ENCODE results near the gene SMYD4. TPM values are rescaled to one million over a fixed set of nuclear protein-coding genes. Genes with fewer than 3 reads are reported as not detected.

The SMYD4 gene
- total and polyA plus RNA-seq, 10 of the 15 experiments (the other 5 are each of a cell fraction or from before 2014, with no cell fraction given), result 2.1 to 18.8 (median 13.7) TPM

GRCh38 chr17:1867307-1867706 is 37.6 kb upstream of the SMYD4 start (continued):
- TF ChIP-seq ZBTB4 (CRISPR knock-in tag; IDR thresholded peaks at IDR 0.05) (no peak), IRF5 (IDR thresholded peaks at IDR 0.05; ENCODE audit: borderline replicate concordance) (no peak), JUNB (IDR thresholded peaks at IDR 0.05) (no peak), MTA3 (IDR thresholded peaks at IDR 0.05; ENCODE audit: borderline replicate concordance, low read length) (no peak), ZBED1 (IDR thresholded peaks at IDR 0.05; ENCODE audit: borderline replicate concordance) (no peak)

- no peak overlapping the region for H3K27ac ChIP-seq (ENCODE audit: control insufficient read depth, insufficient read depth)
- intact Hi-C loops (cut with micrococcal nuclease; ENCODE audit: unreplicated experiment), result loop anchor here (2.0 kb wide), 1 partner anchor 145 kb away; no protein-coding TSS in a partner anchor
- in situ Hi-C loops (cut with MboI), result no loop called here
- no peaks in the 10 kb centered on the region for H3K9me3 ChIP-seq (replicated peaks; ENCODE audit: control insufficient read depth, insufficient read depth, low read length)
- no peaks in the 10 kb centered on the region for H3K4me1 ChIP-seq (ENCODE audit: control insufficient read depth, insufficient read depth, low read length)
- ChIA-PET POLR2A (interaction anchor here (1.0 to 1.4 kb wide), 2 partner anchors 142 to 144 kb away, joined by 4 read pairs; no protein-coding TSS in a partner anchor), RAD21 (ENCODE audit: unreplicated experiment) (interaction anchor here (0.5 to 3.8 kb wide), 6 partner anchors 68 to 196 kb away, joined by 3 to 35 read pairs (median 5); no protein-coding TSS in a partner anchor), SMC1A (ENCODE audit: uncharacterized antibody, unreplicated experiment) (interaction anchor here (0.9 to 4.0 kb wide), 8 partner anchors 11 to 152 kb away, joined by 3 to 56 read pairs (median 4); partner anchors contain the start of gene WDR81), CTCF (interaction anchor here (0.6 to 12.9 kb wide), 24 partner anchors 9 to 216 kb away, joined by 3 to 232 read pairs (median 3); partner anchors contain the start of genes RILP and SERPINF1)
- peaks cover 5 to 16% of the 10 kb centered on the region in 2 experiments; a peak in 3 of 4 replicates for H3K36me3 ChIP-seq (ENCODE audit: control insufficient read depth in 2 of 2, insufficient read depth in 2 of 2, low read length in 1 of 2)
- ATAC-seq, result peak; percentile 79
- H3K9ac ChIP-seq (ENCODE audit: control insufficient read depth, insufficient read depth, low read length), result no peak overlapping the region
- no TSS peak for BruUV-seq (replicated peaks)
- H3K79me2 ChIP-seq (ENCODE audit: control insufficient read depth, insufficient read depth, low read length), result no peaks in the 10 kb centered on the region
- H3K4me3 ChIP-seq, result no peak overlapping the region
- no peaks in the 10 kb centered on the region for H4K20me1 ChIP-seq (ENCODE audit: control insufficient read depth, insufficient read depth)
- no peak overlapping the region for H2AFZ ChIP-seq (ENCODE audit: control insufficient read depth, low read depth, low read length)
- peak; percentile 72 for FAIRE-seq
- TF ChIP-seq CTCF (IDR thresholded peaks at IDR 0.05 in 2 of 3, conservative IDR thresholded peaks at IDR 0.05 in 1 of 3; ENCODE audit: control insufficient read depth in 2 of 3, extremely low read depth in 1 of 3, insufficient read depth in 1 of 3, low read depth in 3 of 3, low read length in 3 of 3) (peak; percentile 54 to 70 (median 59)), SMC3 (IDR thresholded peaks at IDR 0.05; ENCODE audit: borderline replicate concordance, low read length) (peak; percentile 65; the same call in 1 of the 2 replicates), RUNX3 (IDR thresholded peaks at IDR 0.05; ENCODE audit: low read length) (peak; percentile 76), NR2C2 (IDR thresholded peaks at IDR 0.05; ENCODE audit: borderline replicate concordance, control insufficient read depth, insufficient read length, low read depth) (no peak), RAD21 (IDR thresholded peaks at IDR 0.05; ENCODE audit: insufficient read depth, low read depth, low read length) (peak; percentile 65)
- WGBS (ENCODE audit: insufficient coverage, insufficient replicate concordance, low lambda C conversion rate, missing lambda C conversion rate), result 55% methylated on average over 17 of the region's 17 CpGs
- no peak for DNase-seq (ENCODE audit: low read depth, low spot score)
- no peaks in the 10 kb centered on the region for H3K27me3 ChIP-seq (replicated peaks in 1 of 2; ENCODE audit: control insufficient read depth in 2 of 2, insufficient read depth in 2 of 2, low read length in 1 of 2)
- H3K4me2 ChIP-seq (ENCODE audit: control insufficient read depth, insufficient read depth), result no peak overlapping the region
These were observed 35.7 kb upstream of the SMYD4 start for GRCh38 chr17:1865252-1866037.

All from GM12878 (cell line).